Measurements from ENCODE around the gene PDGFD. TPM values are rescaled to one million over a fixed set of nuclear protein-coding genes. Genes with fewer than 3 reads are reported as not detected.

PDGFD gene
- total and polyA plus RNA-seq, 9 donors: 42.8 to 134 (median 77.9) TPM

DNA sequence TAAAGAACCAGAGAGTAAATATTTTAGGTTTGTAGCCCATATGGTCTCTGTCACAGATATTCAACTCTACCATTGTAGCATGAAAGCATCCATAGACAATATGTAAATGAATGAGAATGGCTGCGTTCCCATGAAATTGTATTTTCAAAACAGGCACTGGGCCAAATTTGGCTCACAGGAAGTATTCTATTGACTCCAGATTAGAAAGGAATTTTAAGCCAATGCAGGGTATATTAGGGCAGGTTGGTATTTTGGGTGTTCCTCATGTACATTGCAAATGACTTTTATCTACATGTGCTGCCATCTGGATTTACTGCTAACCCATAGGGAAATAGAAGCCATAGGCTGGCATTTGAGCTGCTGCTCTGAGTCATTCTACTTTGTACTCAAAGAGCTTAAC lies 35.1 kb upstream of the PDGFD start:
- intact Hi-C loops (cut with DNase I): no loop called here
- Histone ChIP-seq H3K9me3 (no peaks in the 10 kb centered on the region), H3K36me3 (no peaks in the 10 kb centered on the region), H3K4me3 (no peak overlapping the region), H3K27me3 (no peaks in the 10 kb centered on the region), H3K27ac (no peak overlapping the region), H3K4me1 (ENCODE audit: insufficient read depth) (no peaks in the 10 kb centered on the region)
- no peak for DNase-seq
- TF ChIP-seq POLR2A (IDR thresholded peaks at IDR 0.05) (no peak), EP300 (IDR thresholded peaks at IDR 0.05) (no peak)
- TF ChIP-seq, protein P1, sequence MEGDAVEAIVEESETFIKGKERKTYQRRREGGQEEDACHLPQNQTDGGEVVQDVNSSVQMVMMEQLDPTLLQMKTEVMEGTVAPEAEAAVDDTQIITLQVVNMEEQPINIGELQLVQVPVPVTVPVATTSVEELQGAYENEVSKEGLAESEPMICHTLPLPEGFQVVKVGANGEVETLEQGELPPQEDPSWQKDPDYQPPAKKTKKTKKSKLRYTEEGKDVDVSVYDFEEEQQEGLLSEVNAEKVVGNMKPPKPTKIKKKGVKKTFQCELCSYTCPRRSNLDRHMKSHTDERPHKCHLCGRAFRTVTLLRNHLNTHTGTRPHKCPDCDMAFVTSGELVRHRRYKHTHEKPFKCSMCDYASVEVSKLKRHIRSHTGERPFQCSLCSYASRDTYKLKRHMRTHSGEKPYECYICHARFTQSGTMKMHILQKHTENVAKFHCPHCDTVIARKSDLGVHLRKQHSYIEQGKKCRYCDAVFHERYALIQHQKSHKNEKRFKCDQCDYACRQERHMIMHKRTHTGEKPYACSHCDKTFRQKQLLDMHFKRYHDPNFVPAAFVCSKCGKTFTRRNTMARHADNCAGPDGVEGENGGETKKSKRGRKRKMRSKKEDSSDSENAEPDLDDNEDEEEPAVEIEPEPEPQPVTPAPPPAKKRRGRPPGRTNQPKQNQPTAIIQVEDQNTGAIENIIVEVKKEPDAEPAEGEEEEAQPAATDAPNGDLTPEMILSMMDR (IDR thresholded peaks at IDR 0.05): no peak
- 26 to 58% (median 28%) methylated on average over 1 of the region's 1 CpG for WGBS, 3 donors

GRCh38 chr11:104198576-104198975 lies 34.6 kb upstream of the PDGFD start:
- no peaks in the 10 kb centered on the region for H3K27me3 ChIP-seq
- no peak for DNase-seq
- H3K9me3 ChIP-seq: no peaks in the 10 kb centered on the region
- H3K36me3 ChIP-seq: no peaks in the 10 kb centered on the region
- no peak overlapping the region for H3K27ac ChIP-seq
- no peaks in the 10 kb centered on the region for H3K4me1 ChIP-seq (ENCODE audit: insufficient read depth)
- intact Hi-C loops (cut with DNase I): no loop called here
- 70 to 82% (median 81%) methylated on average over 2 of the region's 2 CpGs for WGBS, 3 donors
- H3K4me3 ChIP-seq: no peak overlapping the region
- TF ChIP-seq EP300 (IDR thresholded peaks at IDR 0.05) (no peak), POLR2A (IDR thresholded peaks at IDR 0.05) (no peak)
- TF ChIP-seq, protein P1 (IDR thresholded peaks at IDR 0.05): no peak

GRCh38 chr11:104191124-104191523 lies 27.2 kb upstream of the PDGFD start:
- no peak overlapping the region for H3K27ac ChIP-seq
- no peak for TF ChIP-seq POLR2A (IDR thresholded peaks at IDR 0.05)
- no peak for TF ChIP-seq EP300 (IDR thresholded peaks at IDR 0.05)
- TF ChIP-seq, protein P1 (IDR thresholded peaks at IDR 0.05): no peak
- H3K4me3 ChIP-seq: no peak overlapping the region
- intact Hi-C loops (cut with DNase I): no loop called here
- no peaks in the 10 kb centered on the region for H3K36me3 ChIP-seq
- no peaks in the 10 kb centered on the region for H3K27me3 ChIP-seq
- H3K9me3 ChIP-seq: no peaks in the 10 kb centered on the region
- DNase-seq: no peak
- 79 to 93% (median 89%) methylated on average over 3 of the region's 3 CpGs for WGBS, 3 donors
- no peaks in the 10 kb centered on the region for H3K4me1 ChIP-seq (ENCODE audit: insufficient read depth)

DNA sequence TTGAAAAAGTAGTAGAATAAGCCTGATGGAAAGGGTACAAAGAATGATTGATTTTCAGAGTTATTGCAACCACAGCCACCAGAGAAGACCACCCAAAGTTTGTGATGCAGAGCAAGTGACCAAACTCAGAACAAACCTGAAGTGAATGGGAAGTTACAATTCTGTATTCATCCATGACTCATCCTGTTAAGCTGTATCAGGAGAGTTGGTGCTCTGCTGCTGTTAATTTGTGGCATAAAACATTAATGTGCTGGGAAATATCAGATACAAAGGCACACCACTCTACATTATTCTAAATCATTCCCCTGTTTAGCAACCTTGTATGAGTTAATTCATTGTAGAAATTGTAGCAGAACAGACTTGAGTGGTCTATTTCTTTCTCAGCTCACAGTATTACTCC lies 19.6 kb upstream of the PDGFD start:
- Histone ChIP-seq H3K36me3 (no peaks in the 10 kb centered on the region), H3K9me3 (no peaks in the 10 kb centered on the region), H3K4me1 (ENCODE audit: insufficient read depth) (no peaks in the 10 kb centered on the region), H3K27me3 (no peaks in the 10 kb centered on the region), H3K4me3 (no peak overlapping the region), H3K27ac (no peak overlapping the region)
- no peak for DNase-seq
- TF ChIP-seq EP300 (IDR thresholded peaks at IDR 0.05): no peak
- intact Hi-C loops (cut with DNase I): no loop called here

GRCh38 chr11:104175769-104176168 lies 11.8 kb upstream of the PDGFD start:
- Histone ChIP-seq H3K36me3 (no peaks in the 10 kb centered on the region), H3K4me3 (no peak overlapping the region), H3K4me1 (ENCODE audit: insufficient read depth) (no peaks in the 10 kb centered on the region), H3K27ac (no peak overlapping the region), H3K27me3 (no peaks in the 10 kb centered on the region), H3K9me3 (no peaks in the 10 kb centered on the region)
- intact Hi-C loops (cut with DNase I): no loop called here
- no peak for TF ChIP-seq POLR2A (IDR thresholded peaks at IDR 0.05)
- TF ChIP-seq EP300 (IDR thresholded peaks at IDR 0.05): no peak
- TF ChIP-seq, protein P1 (IDR thresholded peaks at IDR 0.05): no peak
- 90 to 98% (median 91%) methylated on average over 1 of the region's 1 CpG for WGBS, 3 donors
- no peak for DNase-seq

Measured in ovary (tissue), 9 donors.